K562 (cell line): ENCODE results near the gene PAPSS2. TPM values are rescaled to one million over a fixed set of nuclear protein-coding genes. Genes with fewer than 3 reads are reported as not detected.

ENCODE experiments used
- BRD4 ChIP-seq: fragments of 200-600 bp; sonication (generic); IDR thresholded peaks from 2 replicates; pipeline ENCODE4 v1.6.1; 2017; ENCODE audit warnings: inconsistent platforms
- MIER1 ChIP-seq: fragments of 450-650 bp; IDR thresholded peaks from 2 replicates; pipeline ENCODE4 v1.6.1; 2016; ENCODE audit warnings: antibody characterized with exemption, mild to moderate bottlenecking, low read depth
- polyA plus RNA-seq, 8 experiments: library from polyadenylated mRNA; depleted of rRNA in 4 of 8; stranded (reverse) in 5 of 8; unstranded in 3 of 8; fragments of >200 nt; fragmentation: Nextera tagmentation in 2 of 8; fragmentation: Illumina TruSeq in 1 of 8; extraction: Ambion mirVana in 2 of 8; extraction: Trizol in 1 of 8; gene quantifications; 2 replicates each; pipeline versions ENCODE4 v1.2.1 to v1.2.3, GENCODE V29; 2011 to 2014; ENCODE audit warnings: inconsistent platforms in 1 of 8, missing spikeins in 1 of 8
- total RNA-seq, 7 experiments: library from RNA; depleted of rRNA in 6 of 7; stranded (reverse); fragments of >200 nt in 6 of 7; fragmentation: Illumina TruSeq in 2 of 7; extraction: Trizol in 2 of 7; gene quantifications; 2 replicates each; pipeline versions ENCODE4 v1.2.1 to v1.2.3, GENCODE V29; 2011 to 2021; ENCODE audit warnings: low replicate concordance in 1 of 7
- TF ChIP-seq, protein P1 (sequence below): fragments of 200-600 bp; sonication (generic); IDR thresholded peaks from one replicate; pipeline ENCODE4 v1.6.1; 2012; ENCODE audit warnings: mild to moderate bottlenecking, low read depth, low read length, inconsistent platforms

PAPSS2 gene
- total and polyA plus RNA-seq, 9 of the 15 experiments (the other 6 are each of a cell fraction or from before 2014, with no cell fraction given) = 0.01 to 0.29 TPM; not detected in 7

DNA sequence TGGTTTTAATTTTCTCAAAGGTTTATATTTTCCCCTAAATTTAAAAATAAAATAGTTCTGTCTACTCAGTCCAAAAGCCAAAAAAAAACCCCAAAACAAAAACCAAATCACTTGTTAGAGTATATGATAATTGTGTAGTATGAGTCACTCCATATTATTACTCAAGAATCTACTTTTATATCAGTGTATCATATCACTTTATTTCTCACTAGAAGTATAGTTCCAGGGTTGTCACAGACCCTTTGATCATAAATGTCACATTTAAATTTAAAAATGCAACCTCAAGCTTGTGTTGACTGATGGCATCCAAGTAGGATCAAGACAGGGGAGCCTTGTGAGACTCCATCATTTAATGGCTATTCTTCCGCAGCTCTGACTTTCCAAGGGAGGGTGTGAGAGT lies 61.0 kb downstream of the PAPSS2 start (continued):
- TF ChIP-seq, protein P1, sequence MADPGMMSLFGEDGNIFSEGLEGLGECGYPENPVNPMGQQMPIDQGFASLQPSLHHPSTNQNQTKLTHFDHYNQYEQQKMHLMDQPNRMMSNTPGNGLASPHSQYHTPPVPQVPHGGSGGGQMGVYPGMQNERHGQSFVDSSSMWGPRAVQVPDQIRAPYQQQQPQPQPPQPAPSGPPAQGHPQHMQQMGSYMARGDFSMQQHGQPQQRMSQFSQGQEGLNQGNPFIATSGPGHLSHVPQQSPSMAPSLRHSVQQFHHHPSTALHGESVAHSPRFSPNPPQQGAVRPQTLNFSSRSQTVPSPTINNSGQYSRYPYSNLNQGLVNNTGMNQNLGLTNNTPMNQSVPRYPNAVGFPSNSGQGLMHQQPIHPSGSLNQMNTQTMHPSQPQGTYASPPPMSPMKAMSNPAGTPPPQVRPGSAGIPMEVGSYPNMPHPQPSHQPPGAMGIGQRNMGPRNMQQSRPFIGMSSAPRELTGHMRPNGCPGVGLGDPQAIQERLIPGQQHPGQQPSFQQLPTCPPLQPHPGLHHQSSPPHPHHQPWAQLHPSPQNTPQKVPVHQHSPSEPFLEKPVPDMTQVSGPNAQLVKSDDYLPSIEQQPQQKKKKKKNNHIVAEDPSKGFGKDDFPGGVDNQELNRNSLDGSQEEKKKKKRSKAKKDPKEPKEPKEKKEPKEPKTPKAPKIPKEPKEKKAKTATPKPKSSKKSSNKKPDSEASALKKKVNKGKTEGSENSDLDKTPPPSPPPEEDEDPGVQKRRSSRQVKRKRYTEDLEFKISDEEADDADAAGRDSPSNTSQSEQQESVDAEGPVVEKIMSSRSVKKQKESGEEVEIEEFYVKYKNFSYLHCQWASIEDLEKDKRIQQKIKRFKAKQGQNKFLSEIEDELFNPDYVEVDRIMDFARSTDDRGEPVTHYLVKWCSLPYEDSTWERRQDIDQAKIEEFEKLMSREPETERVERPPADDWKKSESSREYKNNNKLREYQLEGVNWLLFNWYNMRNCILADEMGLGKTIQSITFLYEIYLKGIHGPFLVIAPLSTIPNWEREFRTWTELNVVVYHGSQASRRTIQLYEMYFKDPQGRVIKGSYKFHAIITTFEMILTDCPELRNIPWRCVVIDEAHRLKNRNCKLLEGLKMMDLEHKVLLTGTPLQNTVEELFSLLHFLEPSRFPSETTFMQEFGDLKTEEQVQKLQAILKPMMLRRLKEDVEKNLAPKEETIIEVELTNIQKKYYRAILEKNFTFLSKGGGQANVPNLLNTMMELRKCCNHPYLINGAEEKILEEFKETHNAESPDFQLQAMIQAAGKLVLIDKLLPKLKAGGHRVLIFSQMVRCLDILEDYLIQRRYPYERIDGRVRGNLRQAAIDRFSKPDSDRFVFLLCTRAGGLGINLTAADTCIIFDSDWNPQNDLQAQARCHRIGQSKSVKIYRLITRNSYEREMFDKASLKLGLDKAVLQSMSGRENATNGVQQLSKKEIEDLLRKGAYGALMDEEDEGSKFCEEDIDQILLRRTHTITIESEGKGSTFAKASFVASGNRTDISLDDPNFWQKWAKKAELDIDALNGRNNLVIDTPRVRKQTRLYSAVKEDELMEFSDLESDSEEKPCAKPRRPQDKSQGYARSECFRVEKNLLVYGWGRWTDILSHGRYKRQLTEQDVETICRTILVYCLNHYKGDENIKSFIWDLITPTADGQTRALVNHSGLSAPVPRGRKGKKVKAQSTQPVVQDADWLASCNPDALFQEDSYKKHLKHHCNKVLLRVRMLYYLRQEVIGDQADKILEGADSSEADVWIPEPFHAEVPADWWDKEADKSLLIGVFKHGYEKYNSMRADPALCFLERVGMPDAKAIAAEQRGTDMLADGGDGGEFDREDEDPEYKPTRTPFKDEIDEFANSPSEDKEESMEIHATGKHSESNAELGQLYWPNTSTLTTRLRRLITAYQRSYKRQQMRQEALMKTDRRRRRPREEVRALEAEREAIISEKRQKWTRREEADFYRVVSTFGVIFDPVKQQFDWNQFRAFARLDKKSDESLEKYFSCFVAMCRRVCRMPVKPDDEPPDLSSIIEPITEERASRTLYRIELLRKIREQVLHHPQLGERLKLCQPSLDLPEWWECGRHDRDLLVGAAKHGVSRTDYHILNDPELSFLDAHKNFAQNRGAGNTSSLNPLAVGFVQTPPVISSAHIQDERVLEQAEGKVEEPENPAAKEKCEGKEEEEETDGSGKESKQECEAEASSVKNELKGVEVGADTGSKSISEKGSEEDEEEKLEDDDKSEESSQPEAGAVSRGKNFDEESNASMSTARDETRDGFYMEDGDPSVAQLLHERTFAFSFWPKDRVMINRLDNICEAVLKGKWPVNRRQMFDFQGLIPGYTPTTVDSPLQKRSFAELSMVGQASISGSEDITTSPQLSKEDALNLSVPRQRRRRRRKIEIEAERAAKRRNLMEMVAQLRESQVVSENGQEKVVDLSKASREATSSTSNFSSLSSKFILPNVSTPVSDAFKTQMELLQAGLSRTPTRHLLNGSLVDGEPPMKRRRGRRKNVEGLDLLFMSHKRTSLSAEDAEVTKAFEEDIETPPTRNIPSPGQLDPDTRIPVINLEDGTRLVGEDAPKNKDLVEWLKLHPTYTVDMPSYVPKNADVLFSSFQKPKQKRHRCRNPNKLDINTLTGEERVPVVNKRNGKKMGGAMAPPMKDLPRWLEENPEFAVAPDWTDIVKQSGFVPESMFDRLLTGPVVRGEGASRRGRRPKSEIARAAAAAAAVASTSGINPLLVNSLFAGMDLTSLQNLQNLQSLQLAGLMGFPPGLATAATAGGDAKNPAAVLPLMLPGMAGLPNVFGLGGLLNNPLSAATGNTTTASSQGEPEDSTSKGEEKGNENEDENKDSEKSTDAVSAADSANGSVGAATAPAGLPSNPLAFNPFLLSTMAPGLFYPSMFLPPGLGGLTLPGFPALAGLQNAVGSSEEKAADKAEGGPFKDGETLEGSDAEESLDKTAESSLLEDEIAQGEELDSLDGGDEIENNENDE = no peak
- TF ChIP-seq MIER1 = no peak
- no peak for TF ChIP-seq BRD4
